Stimulated activated CD4-positive, alpha-beta T cell treated with anti-CD3 and anti-CD28 coated beads, Interleukin-1b, Interleukin-23, amount 100 ng/mL, for 24 hours (primary cell): Measurements from ENCODE around the gene SPEF2.

Source experiments
- DNase-seq, 4 experiments: peaks; one replicate each; pipeline ENCODE4 v3.0.0-alpha.2; 2020; ENCODE audit warnings: low read depth in 4 of 4, low spot score in 1 of 4

Gene SPEF2, protein sequence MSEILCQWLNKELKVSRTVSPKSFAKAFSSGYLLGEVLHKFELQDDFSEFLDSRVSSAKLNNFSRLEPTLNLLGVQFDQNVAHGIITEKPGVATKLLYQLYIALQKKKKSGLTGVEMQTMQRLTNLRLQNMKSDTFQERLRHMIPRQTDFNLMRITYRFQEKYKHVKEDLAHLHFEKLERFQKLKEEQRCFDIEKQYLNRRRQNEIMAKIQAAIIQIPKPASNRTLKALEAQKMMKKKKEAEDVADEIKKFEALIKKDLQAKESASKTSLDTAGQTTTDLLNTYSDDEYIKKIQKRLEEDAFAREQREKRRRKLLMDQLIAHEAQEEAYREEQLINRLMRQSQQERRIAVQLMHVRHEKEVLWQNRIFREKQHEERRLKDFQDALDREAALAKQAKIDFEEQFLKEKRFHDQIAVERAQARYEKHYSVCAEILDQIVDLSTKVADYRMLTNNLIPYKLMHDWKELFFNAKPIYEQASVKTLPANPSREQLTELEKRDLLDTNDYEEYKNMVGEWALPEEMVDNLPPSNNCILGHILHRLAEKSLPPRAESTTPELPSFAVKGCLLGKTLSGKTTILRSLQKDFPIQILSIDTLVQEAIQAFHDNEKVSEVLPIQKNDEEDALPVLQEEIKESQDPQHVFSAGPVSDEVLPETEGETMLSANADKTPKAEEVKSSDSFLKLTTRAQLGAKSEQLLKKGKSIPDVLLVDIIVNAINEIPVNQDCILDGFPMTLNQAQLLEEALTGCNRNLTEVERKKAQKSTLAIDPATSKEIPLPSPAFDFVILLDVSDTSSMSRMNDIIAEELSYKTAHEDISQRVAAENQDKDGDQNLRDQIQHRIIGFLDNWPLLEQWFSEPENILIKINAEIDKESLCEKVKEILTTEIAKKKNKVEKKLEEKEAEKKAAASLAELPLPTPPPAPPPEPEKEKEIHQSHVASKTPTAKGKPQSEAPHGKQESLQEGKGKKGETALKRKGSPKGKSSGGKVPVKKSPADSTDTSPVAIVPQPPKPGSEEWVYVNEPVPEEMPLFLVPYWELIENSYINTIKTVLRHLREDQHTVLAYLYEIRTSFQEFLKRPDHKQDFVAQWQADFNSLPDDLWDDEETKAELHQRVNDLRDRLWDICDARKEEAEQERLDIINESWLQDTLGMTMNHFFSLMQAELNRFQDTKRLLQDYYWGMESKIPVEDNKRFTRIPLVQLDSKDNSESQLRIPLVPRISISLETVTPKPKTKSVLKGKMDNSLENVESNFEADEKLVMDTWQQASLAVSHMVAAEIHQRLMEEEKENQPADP (N-terminal part only)

DNA sequence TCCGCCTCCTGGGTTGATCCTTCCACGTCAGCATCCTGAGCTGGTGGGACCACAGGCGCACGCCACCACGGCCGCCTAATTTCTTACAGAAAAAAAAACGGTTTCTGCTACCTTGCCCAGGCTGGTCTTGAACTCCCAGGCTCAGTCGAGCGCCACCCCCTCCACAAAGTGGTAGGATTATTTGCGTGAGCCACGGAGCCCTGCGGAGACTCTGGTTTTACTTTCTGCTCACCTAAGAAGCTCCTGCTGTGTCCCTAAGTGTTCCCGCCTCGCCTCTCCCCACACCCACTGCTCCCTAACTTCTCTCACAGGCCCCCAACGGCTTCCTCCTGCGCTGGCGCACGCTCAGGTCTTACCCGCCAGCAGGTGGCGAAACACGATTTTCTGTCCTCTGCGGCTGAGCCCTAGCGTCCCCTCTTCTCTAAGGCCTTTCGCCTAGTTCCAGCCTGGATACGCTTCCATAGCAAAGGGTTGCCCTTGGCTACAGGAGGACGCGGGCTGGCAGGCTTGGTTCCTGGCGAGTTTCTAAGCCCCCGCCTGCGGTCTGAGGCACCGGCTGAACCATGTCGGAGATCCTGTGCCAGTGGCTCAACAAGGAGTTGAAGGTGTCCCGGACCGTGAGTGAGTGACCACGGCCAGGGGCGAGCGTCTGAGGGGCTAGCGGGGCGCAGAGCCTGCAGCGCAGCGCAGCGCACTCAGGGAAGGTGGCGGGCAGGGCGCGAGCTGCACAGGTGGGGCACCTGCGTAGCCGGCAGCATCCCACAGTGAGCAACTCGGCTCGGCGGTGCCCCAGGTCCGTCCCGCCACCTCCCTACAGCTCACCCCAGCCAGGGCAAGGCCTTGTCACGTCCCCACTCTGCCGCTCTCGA, at the start of gene SPEF2:
TSS of gene SPEF2 (plus strand) at position 429 of the 869 bp plus-strand sequence. CDS start at position 564, 135 bp downstream.
- peak; percentile 53 to 72 (median 64) for DNase-seq

DNA sequence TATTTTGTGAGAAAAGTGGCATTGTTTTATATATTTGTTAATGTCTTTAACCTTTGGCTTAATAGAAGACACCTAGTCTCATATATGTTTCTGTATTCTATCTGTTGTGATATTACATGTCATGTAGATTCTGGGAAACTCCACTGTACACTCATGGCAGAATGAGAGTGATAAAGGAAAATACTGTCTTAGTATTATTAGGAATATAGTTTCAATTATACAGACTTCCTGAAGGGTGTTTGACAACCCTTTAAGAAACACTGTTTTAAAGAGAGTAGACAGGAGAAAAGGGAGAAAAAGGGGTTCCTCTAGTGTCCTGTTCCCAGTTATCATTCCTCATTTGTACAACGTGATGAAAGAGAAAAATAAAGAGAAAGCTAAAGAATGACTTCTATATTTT, 42.1 kb upstream of the SPEF2 start:
- DNase-seq, result no peak

DNA sequence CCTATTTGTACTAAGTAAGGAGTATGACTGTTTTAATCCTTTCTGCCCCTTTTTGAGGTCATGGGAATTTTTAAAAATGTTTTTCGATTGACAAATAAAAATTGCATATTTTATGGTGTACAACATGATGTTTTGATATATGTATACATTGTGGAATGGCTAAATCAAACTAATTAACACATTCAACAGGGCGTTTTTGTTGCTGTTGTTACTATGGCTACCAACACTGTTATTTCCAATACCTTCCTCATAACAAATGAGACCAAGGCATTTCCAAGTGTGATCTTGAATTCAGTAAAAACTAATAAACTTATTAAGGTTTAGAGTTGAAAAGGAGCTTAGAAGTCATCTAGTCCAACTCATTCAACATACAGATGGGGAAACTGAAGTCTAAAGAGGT, 30.2 kb upstream of the SPEF2 start:
- no peak for DNase-seq

DNA sequence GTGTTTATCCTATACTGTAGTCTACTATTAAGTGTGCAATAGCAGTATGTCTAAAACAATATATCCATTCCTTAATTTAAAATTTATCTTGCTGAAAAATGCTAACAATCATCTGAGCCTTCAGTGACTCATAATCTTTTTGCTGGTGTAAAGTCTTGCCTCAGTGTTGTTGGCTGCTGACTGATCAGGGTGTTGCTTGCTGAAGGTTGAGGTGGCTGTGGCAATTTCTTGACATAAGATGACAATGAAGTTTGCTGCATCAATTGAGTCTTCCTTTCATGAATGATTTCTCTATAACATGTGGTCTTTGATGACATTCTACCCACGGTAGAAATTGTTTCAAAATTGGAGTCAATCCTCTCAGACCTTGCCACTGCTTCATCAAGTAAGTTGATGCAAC, 24.3 kb upstream of the SPEF2 start:
- no peak for DNase-seq

DNA sequence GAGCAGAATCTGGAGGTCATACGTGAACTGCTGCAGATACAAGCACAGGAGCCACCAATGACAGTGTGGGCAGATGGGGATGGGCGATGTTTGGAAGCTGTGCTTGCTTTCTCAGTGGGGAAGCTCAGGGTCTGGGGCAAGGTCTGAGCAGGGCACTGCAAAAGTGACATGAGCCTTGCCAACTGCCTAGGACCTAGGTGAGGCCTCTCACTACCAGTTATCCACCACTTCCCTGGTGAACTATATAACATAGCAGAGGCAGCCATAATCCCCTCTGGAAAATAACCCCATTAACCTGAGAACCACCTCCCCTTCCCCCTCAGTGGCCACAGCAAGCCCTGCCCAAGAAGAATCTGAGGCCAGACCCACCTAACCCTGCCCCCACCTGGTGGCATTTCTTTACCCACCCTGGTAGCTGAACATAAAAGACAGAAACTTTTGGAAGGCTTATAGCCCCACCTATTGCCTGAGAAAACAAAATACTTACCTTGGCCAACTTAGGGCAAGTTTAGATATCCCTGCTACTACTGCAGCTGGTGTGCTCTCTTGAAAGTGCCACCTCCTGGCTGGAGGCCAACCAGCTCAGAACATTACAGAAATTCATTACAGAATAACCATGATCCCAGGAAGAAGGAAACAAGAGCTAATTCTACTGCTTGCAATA, 18.8 kb upstream of the SPEF2 start:
- no peak for DNase-seq

DNA sequence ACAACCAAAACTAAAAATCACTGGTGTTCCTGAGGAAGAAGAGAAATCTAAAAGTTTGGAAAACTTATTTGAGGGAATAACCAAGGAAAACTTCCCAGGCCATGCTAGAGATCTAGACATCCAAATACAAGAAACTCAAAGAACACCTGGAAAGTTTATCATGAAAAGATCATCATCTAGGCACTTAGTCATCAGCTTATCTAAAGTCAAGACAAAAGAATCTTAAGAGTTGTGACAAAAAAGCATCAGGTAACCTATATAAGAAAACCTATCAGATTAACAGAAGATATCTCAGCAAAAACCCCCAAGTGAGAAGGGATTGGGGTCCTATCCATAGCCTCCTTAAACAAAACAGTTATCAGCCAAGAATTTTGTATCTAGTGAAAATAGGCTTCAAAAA, 17.1 kb upstream of the SPEF2 start:
- DNase-seq, result no peak

DNA sequence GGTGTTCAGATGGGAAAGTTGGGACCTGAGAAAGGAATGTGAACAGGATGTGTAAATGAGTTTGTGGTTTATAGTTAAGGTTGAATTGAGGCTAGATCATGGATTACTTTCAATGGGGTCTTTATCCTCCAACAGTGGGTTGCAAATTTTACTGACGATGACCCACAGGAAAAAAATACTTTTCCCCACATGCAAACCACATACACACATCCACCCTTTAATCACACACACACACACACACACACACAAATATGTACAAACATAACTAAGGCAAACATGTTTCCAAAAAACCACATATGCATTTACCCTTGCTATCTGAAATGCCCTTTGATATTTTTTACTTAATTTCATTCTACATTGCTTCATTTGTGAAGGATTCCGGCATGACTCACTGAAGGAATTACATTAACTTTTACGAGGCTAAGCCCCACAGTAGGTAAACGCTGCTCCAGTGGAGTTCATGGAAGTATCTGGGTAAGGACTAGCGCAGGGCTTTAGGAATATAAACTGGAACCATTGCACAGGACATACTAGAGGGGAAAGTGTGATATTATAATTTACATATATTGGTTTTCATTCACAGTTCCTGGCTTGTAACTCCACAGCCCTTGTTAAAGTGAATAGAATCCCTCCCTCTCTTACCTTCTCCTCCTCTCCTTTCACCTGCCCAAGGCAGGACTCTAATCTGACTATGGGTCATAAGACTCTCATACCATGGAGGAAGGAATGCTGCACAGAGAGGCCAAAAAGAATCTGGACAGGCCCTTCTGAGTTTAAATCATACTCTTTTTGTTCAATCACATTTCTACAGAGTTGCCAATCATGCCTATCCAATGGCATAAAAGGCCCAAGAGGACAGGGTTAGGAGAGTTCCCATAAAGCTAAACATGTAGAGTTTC, 8.5 kb upstream of the SPEF2 start:
- no peak for DNase-seq

DNA sequence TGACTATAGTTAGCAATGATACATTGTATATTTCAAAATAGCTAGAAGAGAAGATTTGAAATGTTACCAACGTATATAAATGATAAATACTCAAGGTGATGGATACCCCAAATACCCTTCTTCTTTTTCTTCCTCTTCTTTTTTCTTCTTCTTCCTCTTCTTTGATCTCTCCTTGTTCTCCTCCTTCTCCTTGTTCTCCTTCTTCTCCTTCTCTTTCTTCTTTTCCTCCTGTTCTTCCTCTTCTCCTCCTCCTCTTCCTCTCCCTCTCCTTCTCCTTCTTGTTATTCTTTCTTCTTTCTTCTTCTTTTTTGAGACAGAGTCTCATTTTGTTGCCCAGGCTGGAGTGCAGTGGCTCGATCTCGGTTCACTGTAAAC, 616 bp upstream of the SPEF2 start:
- no peak for DNase-seq

DNA sequence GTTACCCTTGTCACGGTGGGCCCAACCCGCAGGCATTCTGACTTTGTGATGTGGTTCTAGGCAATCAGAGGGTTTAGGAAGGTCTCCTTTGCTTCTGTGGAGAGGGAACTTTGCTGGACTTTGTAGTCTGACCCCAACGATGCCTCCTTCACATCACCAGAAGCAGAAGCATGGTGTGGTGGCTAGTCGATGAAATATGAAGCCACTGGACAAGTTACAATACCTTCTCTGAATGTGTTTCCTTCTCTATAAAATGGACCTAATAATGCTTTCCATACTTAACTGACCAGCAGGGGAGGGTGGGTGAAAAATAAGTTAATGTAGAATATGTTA, 607 bp downstream of the SPEF2 start:
- no peak for DNase-seq

DNA sequence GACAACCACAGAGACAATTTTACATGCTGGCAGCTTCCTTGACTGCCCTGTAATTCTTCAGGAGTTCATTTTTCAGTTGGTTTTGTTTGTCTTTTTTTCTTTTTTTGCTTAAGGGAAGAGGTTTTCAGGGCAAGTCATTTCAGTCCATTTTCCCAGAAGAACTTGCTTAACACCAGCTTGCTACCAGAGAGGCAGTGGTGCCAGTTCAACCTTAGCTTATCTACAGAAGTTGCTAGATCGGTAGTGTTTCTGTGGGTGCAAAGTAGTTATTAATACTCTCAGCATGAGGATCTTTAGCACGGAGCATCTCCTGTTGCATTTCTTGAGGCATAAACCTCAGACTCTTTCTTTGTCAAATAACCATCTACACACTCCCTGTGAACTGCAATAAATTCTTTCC, 1.1 kb downstream of the SPEF2 start:
- no peak for DNase-seq

DNA sequence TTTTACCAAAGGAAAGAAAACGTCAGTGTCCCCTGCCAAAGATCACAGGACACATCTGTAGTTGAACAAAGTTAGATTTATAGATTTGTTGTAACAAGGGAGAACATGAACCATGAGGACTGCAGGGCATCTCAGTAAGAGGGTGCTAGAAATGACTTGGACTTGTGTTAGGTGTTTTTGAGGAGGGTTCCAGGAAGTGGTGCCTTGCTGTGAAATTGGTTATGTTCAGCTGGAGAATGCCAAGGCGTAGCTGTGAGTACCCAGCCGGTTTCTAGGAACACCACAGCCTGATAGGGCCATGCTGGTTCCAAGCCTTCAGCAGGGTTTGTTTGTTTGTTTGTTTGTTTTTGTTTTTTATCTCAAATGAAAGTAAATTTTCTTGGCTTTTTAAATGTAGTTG, 5.3 kb downstream of the SPEF2 start:
- DNase-seq, result no peak

DNA sequence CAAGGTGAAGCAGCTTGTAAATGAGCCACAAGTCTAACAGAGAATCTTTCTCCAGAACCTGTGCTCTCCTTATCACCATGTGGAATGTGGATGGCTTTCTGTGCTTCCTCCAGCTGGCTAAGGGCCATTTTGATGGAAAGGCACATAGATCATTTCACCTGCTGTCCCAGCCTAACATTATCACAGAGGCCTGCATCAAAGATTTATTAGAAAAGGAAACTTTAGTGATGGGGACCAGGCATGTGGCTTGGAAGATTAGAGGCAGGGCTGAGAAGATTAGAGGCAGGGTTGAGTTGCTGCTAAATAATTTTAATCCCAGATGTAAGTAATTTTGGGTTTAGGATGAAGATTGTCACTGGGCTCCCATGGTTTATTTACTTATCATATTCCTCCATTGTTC, 6.3 kb downstream of the SPEF2 start:
- no peak for DNase-seq

DNA sequence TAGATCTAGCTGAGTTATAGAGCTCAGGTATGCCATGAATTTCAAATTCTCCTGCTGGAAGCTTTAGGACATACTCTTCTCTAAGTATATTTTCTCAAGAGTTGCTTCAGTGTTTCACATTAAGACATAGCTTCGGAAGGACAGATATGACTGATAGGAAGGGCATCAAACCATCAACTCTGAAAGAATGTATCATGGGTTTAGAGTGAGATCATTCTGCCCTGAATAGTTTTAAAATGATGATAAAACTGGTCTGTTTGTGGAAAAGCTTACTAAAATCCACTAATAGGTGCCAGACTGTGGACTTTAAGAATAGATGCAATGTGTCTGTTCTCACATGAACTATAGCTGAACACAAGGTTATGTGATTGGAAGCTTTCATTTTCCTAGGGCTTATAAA, 8.4 kb downstream of the SPEF2 start:
- DNase-seq, result no peak

DNA sequence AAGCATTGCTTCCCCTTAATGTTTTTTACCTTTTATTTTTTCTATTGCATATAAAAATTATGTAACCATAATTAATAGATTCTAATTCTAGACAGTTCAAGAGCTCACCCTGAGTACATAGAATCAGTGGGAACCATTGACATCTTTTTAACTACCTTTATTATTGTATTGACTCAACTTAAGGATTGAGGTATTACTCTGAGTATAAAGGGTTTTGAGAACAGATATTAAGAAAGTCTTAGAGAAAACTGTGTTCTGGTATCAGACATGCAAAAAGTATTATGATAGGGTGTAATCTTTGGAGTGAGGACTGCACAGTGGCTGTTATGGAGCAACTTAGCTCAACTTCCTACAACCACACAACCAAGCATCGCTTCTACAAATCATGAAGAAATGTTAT, 8.9 kb downstream of the SPEF2 start:
- DNase-seq, result no peak

DNA sequence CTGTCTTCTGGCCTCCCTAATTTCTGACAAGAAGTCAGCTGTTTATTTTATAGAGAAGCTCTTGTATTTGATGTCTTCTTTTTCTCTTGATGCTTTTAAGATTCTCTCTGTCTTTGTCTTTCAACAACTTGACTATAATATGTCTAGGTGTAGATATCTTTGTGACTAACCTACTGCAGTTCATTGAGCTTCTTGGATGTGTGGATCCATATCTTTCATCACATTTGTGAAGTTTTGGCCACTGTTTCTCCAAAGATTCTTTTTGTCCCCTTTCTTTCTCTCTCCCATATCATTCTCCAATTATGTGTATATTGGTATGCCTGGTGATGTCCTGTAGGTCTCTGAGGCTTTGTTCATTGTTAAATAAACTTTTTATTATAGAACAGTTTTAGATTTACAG, 16.7 kb downstream of the SPEF2 start:
- no peak for DNase-seq

DNA sequence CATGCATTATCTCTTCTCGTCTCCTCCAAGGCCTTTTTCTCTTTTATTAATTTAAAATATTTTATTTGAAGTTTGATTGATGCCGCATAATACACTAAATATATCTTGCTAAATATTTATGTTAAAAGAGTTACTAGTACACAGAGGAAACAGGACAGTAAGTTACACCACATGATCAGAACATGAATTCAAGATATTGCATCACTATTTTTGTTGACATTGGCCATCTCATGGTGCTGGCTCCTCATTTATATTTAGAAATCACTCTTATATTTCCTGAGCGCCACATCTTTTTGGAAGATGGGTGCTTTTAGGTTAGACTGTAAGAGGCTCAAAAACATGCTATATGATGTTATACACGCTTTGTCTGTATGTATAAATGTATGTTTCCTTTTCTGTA, 23.0 kb downstream of the SPEF2 start:
- DNase-seq, result no peak

DNA sequence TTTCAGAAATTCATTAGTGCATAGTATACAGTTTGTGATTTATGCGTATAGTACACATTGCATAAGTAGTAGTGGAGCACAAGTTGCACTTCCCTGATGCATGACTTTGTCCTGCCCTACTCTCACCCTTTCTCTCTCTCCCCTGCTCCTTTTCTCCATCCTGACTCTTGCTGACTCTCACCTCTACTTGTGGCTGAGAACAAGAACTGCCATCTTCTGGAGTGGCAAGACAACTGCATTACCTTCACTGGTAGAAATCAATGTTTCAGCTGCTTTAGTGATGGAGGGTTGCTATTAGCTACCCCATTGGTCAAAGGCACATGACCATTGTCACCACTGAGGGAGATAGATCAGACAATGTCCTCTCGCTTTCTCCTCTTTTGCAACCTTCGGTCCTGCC, 26.9 kb downstream of the SPEF2 start:
- DNase-seq, result no peak

DNA sequence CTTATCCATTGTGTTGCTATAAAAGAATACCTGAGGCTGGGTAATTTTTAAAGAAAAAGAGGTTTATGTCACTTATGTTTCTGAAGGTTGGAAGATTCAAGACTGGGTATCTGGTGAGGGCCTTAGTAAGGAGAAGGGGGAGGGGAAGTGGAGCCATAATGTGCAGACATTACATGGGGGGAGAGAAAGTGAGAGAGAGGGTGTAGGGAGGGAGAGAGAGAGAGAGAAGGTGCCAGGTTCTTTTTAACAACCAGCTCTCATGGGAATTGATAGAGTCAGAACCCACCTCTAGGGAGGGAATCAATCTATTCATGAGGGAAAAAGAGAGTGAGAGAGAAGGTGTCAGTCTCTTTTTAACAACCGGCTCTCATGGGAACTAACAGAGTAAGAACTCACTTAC, 29.5 kb downstream of the SPEF2 start:
- DNase-seq, result no peak

DNA sequence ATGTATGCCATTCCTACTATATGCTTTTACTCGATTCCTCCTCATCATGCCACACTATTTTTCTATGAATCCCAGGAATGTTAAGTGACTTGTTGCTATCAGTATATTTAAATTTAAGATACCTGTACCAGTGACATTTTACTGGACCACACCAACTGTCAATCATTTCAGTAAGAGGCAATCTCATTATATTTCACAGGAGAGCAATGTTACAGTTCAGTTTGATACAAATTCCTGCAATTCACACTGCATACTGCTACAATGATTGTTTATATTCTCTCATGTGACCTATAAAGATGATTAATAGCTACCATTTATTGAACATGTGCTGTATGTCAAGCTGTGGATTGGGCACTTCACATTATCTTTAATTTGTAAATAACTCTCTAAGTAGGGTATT, 30.0 kb downstream of the SPEF2 start:
- no peak for DNase-seq
